Measurements from ENCODE around the gene TPRG1L. TPM values are rescaled to one million over a fixed set of nuclear protein-coding genes. Genes with fewer than 3 reads are reported as not detected.
"Not testable (repeated sequence)": the region's sequence is repeated elsewhere in the genome, so short reads cannot be mapped to it uniquely, and the experiment has no call there.

TPRG1L gene
- total RNA-seq, 1 experiment from 2014 or later = 11.7 TPM

DNA sequence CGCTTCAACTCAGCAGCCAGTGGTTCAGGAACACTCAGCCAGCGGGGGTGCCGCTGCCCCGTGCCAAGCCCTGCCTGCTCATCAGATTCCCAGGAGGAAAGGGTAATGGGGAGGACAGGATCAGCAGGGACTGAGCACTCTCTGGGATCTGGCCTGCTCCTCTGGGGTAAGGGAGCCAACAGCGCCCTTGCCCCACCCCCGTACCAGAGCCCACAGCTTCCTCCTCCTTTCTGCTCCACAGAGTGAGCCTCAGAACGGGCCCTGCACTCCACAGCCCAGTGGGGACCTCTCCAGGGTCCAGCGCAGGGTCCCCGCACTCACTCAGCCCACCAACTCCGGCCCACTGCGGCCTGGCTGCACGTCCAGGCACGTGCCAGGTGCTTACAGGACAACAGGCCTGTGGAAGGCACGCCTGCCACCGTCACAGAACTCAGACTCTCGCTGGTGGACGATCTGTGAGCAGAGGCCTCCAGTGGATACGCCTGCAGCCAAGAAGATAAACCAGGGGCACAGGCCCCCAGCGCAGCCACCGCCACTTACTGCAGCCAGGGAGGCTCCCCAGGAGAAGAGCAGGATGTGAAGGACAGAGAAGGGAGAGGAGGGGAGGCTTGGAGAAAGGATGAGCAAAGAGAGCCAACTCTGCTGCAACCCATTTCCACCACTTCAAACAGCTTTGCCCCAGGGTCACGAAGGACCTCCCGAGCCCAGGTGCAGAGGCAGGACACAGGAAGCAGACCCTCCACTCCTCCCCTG, 15.6 kb upstream of the TPRG1L start:
- no peak for DNase-seq (ENCODE audit: low spot score)

DNA sequence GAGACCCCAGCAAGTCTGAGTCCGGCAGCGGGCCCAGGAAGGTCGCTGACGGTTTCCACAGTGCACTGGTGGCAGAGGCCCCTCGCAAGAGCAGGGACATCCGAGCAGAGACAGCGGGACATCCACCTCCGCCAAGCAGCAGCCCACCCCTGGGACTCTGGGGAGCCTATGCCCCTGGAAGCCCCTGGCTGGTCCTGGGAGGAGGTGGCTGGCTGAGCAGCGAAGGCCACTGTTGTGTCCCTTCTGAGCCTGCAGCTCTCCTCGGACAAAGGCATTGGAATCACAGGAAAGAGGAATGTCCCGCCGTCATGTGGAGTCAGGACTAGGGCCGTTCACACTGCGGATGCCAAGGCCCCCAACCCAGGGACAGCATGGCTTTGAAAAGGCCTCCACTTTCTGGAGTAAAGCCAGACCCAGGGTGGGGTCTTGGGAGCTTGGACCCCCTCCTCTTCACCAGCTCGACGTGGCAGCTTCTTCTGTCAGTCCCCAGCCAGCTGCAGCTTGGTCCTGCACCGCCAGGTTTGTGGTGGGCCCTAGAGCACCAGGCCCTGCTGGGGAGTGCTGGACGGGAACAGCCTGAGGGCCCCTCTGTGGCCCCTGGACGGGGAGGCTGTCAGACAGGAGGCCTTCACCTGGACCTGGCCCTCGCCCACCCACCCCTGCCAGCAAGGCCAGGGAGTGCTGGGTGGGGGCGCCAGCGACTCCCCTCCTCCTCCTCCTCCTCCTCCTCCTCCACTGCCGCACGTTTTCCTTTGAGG, 14.9 kb upstream of the TPRG1L start:
- no peak for DNase-seq (ENCODE audit: low spot score)

DNA sequence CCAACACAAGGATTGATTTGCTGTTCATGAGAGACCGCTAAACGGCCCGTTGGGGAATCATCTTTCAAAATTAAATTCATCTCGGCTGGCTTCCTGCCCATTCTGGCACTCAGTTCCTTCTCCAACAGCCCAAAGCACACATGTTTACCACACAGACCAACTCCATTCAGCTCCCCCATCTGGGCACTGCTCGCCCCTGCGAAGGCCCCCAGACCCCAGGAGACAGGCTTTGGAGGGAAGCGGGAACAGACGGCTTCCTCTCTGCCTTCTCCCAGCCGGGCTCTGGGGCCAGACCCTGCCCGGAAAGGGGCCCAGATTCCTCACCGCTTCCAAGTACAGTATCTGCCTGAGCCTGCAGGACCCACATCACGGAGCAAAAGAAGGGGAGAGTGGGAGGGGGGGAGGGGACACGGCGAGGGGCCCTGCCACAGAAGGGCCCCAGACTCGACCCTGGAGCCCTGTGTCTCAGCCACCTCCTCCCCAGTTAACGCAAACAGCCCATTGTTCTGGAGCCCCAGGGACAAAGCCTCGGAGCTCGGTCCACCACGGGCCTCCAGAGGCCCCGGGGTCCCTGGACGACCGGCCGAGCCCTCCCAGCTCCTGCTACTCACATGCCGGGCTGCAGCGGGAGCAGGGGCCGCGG, 14.2 kb upstream of the TPRG1L start:
- DNase-seq (ENCODE audit: low spot score) = no peak

GRCh38 chr1:3611170-3612019, 13.4 kb upstream of the TPRG1L start, which contains the start of gene MEGF6:
Gene MEGF6, minus strand, starts transcription at chr1:3611508. Its CDS starts 240 bp downstream, at chr1:3611268.
- no peak for DNase-seq (ENCODE audit: low spot score)

GRCh38 chr1:3612123-3612522, 12.7 kb upstream of the TPRG1L start:
- no peak for DNase-seq (ENCODE audit: low spot score)

GRCh38 chr1:3614755-3615742, 9.8 kb upstream of the TPRG1L start:
- DNase-seq (ENCODE audit: low spot score) = no peak

GRCh38 chr1:3616861-3617260, 8.0 kb upstream of the TPRG1L start:
- DNase-seq (ENCODE audit: low spot score) = no peak

DNA sequence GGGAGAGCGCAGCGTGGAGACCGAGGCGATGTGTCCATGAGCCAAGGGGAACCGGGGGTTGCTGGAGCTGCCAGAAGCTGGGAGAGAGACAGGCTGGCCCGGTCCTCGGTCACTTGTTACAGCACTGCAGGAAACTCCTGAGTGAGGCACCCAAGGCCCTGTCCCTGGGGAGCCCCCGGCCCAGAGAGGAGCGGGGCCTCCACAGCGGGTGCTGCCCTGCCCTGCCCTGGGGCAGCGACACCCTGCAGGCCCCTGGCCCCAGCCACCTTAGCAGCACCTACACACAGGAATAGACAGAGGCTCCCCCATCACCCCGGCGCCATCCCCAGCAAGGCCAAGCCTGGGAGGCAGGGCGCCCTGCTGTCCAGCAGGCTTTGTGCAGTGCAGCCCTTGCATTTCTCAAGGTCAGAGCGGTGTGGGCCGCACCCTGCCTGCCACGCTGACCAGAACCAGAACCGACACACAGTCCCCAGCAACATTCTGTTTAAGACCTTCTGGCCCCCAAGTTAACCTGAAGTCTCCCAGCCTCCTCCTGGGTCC, 6.9 kb upstream of the TPRG1L start:
- DNase-seq (ENCODE audit: low spot score) = no peak

GRCh38 chr1:3618531-3618880, 6.3 kb upstream of the TPRG1L start:
- no peak for DNase-seq (ENCODE audit: low spot score)

GRCh38 chr1:3618881-3619671, 5.7 kb upstream of the TPRG1L start:
- DNase-seq (ENCODE audit: low spot score) = peak; percentile 76

DNA sequence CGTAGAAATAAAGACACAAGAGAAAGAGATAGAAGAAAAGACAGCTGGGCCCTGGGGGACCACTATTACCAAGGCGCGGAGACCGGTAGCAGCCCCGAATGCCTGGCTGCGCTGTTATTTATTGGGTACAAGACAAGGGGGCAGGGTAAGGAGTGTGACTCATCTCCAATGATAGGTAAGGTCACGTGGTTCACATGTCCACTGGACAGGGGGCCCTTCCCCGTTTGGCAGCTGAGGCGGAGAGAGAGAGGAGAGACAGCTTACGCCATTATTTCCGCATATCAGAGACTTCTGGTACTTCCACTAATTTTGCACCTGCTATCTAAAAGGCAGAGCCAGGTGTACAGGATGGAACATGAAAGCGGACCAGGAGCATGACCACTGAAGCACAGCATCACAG, 4.1 kb upstream of the TPRG1L start:
- DNase-seq (ENCODE audit: low spot score) = no peak

- peak; percentile 42 for DNase-seq (ENCODE audit: low spot score)
These were observed 3.6 kb upstream of the TPRG1L start for GRCh38 chr1:3621151-3621671.

- not testable (repeated sequence) for DNase-seq (ENCODE audit: low spot score)
These were observed 2.7 kb upstream of the TPRG1L start for GRCh38 chr1:3622102-3622501.

GRCh38 chr1:3623441-3624199, 1.2 kb upstream of the TPRG1L start:
- DNase-seq (ENCODE audit: low spot score) = no peak

DNA sequence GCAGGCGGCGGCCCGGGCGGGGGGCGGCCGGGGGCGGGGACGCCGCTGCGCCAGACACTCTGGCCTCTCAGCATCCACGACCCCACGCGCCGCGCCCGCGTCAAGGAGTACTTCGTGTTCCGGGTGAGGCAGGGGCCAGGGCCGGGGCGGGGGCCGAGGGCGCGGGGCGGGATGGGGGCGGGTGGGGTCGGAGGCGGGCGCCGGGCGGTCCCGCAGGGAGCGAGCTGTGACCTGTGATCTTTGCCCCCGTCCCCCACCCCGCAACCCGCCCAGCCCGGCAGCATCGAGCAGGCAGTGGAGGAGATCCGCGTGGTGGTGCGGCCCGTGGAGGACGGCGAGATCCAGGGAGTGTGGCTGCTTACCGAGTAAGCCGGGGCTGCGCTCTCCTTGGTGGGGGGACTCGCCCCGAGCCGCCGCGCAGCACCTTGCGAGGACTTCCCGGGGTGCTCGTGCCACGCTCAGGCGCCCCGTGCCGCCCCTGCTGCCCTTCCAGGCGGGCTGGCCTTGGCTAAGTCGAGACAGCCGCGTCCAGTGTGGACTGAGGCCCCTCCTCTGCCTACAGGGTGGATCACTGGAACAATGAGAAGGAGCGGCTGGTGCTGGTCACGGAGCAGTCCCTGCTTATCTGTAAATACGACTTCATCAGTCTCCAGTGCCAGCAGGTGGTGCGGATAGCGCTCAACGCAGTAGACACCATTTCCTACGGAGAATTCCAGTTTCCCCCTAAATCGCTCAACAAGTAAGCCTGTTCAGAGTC, 514 bp downstream of the TPRG1L start:
- DNase-seq (ENCODE audit: low spot score) = no peak

DNA sequence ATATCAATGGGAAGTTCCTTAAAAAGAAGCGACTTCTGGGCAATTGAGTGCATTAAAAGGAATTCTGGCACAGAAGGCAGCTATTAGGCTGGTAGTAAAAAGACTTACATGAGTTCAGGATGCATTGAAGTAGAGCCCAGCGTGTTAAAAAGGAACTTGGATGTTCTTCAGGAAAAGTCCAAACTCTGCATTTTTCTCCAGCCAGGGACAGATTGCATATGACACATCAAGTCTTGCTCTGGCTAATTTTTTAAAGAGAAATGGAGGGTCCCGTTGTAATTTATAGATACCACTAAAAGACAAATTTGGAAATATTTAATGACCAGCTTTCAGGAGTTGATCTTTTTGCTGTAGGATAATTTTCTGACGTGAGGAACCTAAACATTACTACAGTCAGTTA, 1.2 kb downstream of the TPRG1L start:
- DNase-seq (ENCODE audit: low spot score) = no peak

DNA sequence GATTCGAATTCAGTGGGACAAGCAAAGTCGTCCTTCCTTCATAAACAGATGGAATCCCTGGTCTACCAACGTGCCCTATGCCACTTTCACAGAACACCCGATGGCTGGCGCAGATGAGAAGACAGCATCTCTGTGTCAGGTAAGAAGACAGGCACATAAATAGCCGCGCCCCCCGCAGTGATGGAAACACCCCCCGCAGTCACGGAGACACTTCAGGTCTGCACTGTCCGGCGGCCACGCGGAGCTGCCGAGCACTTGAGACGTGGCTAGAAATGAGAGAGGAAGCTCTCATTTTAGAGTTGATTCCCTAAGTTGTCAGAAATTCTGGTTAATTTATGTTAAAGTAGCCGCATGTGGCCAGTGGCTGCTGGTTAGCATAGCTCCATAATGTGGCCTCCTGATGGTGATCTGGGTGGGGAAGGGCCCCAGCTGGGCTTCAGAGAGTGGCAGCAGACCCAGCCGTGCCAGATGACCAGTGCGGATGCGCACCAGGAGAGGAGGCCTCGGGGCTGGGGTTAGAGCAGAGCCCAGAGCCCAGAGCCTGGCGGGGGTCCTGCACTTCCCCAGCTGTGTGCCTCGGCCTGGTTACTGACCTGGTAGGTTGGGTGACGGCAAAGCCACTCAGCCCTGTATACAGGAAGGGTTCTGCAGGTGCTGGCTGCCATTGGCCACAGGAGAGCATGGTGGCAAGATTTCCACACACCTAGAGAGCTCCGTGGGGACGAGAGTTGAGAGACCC, 2.9 kb downstream of the TPRG1L start:
- no peak for DNase-seq (ENCODE audit: low spot score)

Measured in H4 (cell line).